Activated T-cell treated with anti-CD3 and anti-CD28 coated beads for 48 hours (primary cell): ENCODE measurements around the gene COX5B.
"Not testable (repeated sequence)": the region's sequence is repeated elsewhere in the genome, so short reads cannot be mapped to it uniquely, and the experiment has no call there.

Source experiments
- DNase-seq: peaks from one replicate; pipeline ENCODE4 v3.0.0-alpha.2; 2020; ENCODE audit warnings: low read depth

The COX5B gene

DNA sequence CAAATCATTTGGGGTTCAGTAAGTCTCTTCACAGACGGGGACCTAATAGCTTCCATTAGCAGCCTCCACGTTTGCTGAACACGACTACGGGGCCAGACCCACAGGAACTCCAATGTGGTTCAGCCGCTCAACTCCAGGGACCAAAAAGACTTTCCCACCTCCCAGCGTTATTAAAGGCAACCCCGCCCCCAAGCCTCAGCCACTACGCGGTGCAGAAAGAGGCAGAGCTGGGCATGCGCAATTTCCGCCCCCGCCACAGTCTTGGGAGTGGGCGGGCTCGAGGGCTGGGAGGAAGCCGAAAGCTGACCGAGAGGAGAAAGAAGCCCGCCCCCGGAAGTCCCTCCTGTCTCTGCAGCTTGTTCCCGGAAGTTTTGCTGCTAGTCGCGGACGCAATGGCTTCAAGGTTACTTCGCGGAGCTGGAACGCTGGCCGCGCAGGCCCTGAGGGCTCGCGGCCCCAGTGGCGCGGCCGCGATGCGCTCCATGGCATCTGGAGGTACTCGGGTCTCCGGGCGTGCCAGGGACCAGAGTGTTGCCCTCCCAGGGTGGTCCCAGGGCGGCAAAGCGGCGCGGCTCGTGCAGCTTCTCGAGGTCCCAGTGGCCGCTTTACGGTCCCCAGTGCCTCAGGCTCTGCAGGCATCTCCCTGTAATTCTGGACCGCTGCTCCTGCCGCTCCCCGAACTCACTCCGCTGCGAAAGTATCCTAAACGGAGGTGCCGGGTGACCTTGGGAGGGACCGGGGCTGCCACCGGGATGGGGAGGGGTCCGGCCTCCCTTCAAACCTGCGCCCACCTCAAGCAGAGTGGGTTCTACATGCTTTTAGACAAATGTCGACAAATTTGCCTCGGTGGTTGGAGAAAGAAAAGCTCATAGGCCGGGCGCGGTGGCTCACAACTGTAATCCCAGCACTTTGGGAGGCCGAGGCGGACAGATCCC, at the start of gene COX5B:
Gene COX5B, plus strand, starts transcription at position 368 of the 935 bp plus-strand sequence. Its CDS starts 25 bp downstream, at position 393.
- DNase-seq = peak; percentile 96

GRCh38 chr2:97596180-97596579, 49.7 kb upstream of the COX5B start:
- not testable (repeated sequence) for DNase-seq

DNA sequence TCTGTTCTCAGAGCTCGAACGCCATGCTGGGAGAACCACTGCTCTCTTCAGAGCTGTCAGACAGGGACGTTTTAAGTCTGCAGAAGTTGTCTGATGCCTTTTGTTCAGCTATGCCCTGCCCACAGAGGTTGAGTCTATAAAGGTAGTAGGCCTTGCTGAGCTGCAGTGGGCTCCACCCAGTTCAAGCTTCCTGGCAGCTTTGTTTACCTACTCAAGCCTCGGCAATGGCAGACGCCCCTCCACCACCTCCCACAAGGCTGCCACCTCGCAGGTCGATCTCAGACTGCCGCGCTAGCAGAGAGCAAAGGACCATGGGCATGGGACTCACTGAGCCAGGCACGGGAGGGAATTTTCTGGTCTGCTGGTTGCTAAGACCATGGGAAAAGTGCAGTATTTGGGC, 44.3 kb upstream of the COX5B start:
- DNase-seq = not testable (repeated sequence)

- not testable (repeated sequence) for DNase-seq
Observed at GRCh38 chr2:97605109-97605508, 40.8 kb upstream of the COX5B start.

DNA sequence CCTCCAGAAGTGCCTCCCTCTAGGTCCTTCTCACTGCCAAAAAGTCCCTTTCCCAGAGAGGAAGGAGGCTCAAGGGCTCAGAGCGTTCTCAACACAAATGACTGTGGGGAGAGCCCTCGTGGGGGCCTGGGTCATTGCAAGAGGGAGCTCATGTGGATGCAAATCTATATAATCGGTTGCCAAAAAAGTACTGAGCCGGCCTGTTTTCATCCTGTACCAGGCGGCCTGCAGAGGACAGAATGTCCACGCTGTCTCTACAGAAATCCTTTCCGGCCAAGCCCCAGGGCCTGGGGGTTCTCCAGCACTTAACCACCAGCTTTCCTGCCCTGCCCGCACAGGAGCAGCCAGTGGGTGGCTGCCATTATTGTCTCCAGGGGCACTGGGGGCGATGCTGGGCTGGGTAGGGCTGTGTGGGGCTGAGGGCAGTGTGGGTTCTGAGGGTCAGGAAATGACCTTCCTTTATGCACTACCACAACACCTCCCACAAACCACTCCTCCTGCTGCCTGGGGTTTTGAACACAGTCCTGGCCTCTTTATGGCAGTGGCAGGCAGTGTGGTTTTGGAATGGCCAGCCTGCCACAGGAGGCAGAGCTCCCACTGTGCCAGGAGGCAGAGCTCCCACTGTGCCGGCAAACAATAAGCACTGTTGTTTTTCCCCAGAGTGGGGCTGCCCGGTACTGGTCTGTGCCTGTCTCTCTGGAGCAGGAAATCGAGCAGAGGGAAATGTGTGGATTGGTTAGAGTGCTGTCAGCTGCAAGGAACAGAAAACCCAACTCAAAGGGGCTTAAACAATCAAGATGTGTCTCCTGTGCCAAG, 40.1 kb upstream of the COX5B start:
- DNase-seq = not testable (repeated sequence)

DNA sequence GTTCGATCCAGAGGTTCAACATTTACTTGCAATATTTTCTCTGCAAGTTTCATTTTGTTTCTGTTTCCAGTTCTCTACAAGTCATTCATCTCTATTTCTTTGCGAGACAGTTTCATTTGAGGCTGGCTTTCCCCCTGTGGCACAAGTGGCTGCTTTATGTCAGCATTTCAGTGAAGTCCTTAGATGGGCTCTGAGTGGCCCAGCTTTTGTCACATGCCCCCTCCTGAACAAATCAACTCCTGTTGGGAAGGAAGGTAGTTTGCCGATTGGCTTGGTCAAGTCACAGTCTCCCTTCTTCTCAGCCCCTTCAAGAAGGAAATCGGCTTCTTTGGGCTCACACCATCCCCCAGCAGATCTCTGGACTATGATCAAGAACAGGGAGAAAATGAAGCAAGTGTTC, 37.1 kb upstream of the COX5B start:
- DNase-seq = not testable (repeated sequence)

DNA sequence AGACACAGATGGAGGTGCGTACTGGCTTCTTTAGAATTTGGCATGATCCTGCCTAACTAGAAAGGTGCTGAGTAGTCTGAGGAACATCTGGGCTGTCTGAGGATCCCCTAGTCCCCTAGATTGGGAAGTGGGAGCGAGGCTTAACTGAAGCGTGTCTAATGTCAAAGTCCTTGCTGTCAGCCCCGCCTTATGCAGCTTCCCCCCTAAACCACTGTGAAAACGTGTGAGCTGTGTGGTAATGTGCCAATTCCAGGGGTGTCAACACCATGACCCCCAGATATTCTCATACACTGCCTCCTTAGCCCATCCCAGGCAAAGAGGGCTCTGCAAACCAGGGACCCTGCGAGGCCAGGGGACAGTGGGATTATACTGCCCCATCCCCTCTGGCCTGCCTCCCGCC, 34.0 kb upstream of the COX5B start:
- not testable (repeated sequence) for DNase-seq

DNA sequence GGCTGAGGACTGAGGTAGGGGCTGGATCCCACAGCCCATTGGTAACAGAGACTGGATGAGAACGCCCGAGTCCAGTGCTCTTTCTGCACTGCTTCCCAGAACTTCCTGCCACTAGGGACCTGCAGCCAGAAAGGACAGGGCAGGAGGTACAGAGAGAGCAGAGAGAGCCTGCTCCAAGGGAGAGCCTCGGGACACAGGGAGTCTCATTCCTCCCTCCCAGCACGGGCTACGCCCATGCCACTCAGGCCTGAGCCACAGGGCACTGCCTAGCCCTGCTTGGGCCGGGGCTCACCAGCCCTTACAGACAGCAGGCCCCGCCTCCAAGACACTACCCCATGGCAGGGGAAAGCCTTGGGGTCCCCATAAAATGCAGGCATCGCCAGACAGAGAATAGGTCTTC, 30.1 kb upstream of the COX5B start:
- DNase-seq = not testable (repeated sequence)

- DNase-seq = no peak
Observed at GRCh38 chr2:97617911-97618310, 28.0 kb upstream of the COX5B start.

GRCh38 chr2:97618939-97619827, 26.7 kb upstream of the COX5B start:
- DNase-seq = peak; percentile 4

- DNase-seq = not testable (repeated sequence)
Observed at GRCh38 chr2:97620492-97620891, 25.4 kb upstream of the COX5B start.

GRCh38 chr2:97622976-97623375, 22.9 kb upstream of the COX5B start:
- DNase-seq = not testable (repeated sequence)

DNA sequence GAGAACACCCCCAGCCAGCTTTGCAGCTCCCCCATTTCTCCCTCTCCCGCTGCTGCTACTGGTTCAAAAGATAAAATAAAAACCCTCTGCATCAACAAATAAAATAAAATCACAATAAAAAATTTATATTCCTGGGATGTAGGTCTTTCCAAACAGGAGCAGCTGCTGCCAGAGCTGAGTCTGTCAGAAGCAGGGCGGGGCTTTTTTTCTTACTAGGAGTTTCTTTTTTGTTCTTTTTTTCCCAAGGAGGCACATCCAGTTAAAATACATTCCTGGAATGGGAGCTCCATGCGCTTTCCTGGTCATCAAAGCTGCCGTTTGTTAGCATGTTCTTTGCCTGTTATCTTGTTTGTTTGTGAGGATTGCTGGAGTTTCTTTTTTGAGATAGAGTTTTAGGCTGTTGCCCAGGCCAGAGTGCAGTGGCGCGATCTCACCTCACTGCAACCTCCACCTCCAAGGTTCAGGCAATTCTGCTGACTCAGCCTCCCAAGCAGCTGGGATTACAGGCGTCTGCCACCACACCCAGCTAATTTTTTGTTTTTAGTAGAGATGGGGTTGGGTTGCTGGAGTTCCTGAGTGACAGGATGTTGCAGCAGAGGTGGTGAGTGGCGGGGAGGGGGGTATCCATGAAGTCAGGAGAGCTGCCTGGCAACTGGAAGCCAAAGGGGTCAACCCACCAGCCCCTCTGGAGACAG, 20.4 kb upstream of the COX5B start:
- DNase-seq = not testable (repeated sequence)

- DNase-seq = not testable (repeated sequence)
Observed at GRCh38 chr2:97626049-97626430, 19.8 kb upstream of the COX5B start.

DNA sequence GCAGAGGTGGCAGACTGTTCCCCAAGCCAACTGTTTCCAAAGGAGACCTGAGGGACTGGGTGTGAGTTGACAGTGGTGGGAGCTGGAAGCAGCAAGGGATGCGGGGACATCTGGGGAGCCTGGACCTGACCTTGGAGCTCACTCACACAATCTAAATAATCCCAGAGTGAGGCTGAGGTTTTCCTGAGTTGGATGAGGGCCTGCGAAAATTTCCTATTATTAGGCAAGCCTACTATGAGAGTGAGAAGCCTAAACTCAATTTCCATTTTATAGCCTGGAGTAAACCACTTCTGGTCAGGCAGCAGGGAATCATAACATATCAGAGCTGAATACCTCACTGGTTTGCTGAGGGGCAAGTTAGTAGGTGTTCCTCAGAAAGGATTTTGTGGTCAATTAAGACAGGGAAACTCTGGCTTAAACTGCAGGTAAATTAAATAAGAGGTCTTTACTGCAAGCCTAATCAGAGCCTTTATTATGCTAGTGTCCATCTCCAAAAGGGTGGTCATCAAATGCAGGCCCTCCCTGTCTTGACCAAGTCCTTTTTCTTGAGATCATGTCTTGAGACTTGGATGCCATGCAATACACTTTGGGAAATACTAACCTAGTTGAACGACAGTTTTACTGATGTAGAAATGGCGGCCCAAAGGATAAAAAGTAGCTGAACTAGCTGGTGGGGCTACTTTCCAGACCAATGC, 1.7 kb upstream of the COX5B start:
- DNase-seq = no peak

- DNase-seq = no peak
Observed at GRCh38 chr2:97645112-97645694, 659 bp upstream of the COX5B start.

DNA sequence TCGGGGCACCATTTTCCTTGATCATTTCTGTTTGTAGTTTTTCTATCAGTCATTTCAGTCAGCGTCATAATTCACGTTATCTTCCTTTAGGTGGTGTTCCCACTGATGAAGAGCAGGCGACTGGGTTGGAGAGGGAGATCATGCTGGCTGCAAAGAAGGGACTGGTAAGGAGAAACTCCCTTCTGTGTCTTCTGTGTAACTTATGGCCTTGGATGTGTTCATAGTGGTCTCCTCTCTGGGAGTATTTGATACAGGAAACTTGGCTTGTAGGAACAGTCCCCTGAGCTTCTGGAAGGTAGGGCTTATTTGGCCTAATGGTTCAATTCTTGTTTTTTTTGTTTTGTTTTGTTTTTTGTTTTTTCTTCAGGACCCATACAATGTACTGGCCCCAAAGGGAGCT, 1.1 kb downstream of the COX5B start:
- no peak for DNase-seq

GRCh38 chr2:97651114-97651513, 5.3 kb downstream of the COX5B start:
- no peak for DNase-seq

GRCh38 chr2:97653473-97653872, 7.6 kb downstream of the COX5B start:
- no peak for DNase-seq

- DNase-seq = no peak
Observed at GRCh38 chr2:97653874-97654273, 8.0 kb downstream of the COX5B start.
